GM23248 (cell line): ENCODE measurements around the gene DNAJC22.
"Not testable (repeated sequence)": the region's sequence is repeated elsewhere in the genome, so short reads cannot be mapped to it uniquely, and the experiment has no call there.

Source experiments
- EZH2 ChIP-seq: fragments of 200-600 bp; sonication (generic); IDR thresholded peaks from 2 replicates; pipeline ENCODE4 v1.6.1; 2018; ENCODE audit warnings: antibody characterized with exemption, mild to moderate bottlenecking; ENCODE audit not compliant: insufficient read depth, poor library complexity, severe bottlenecking
- EZH2phosphoT487 ChIP-seq: fragments of 200-600 bp; sonication (generic); IDR thresholded peaks from 2 replicates; pipeline ENCODE4 v1.6.1; 2018; ENCODE audit warnings: antibody characterized with exemption, moderate library complexity, mild to moderate bottlenecking, low read depth; ENCODE audit not compliant: insufficient read depth

GRCh38 chr12:49317118-49317517, 29.6 kb upstream of the DNAJC22 start:
- not testable (repeated sequence) for TF ChIP-seq EZH2phosphoT487, EZH2
